Fibroblast of the aortic adventitia (primary cell): ENCODE data around the gene PDE7B. TPM values are rescaled to one million over a fixed set of nuclear protein-coding genes. Genes with fewer than 3 reads are reported as not detected.

Experiments used
- DNase-seq: peaks from one replicate; pipeline ENCODE4 v3.0.0-alpha.2; 2010; ENCODE audit warnings: low read depth
- H3K4me3 ChIP-seq: 2 replicates; pipeline ENCODE4 v1.5.1; 2011; ENCODE audit warnings: low read depth, mild to moderate bottlenecking, control low read depth, low read length, moderate library complexity
- total RNA-seq: library from RNA; depleted of rRNA; stranded (reverse); fragments of >200 nt; gene quantifications from 2 replicates; pipeline ENCODE4 v1.2.3, GENCODE V29; 2012; ENCODE audit warnings: low replicate concordance
- TF ChIP-seq, protein P1 (sequence below): IDR thresholded peaks from 2 replicates; pipeline ENCODE4 v1.5.1; 2011; ENCODE audit warnings: mild to moderate bottlenecking, low read length, control low read depth, inconsistent platforms; ENCODE audit not compliant: insufficient read depth

PDE7B gene
- total RNA-seq, 1 donor = 23.9 TPM

DNA sequence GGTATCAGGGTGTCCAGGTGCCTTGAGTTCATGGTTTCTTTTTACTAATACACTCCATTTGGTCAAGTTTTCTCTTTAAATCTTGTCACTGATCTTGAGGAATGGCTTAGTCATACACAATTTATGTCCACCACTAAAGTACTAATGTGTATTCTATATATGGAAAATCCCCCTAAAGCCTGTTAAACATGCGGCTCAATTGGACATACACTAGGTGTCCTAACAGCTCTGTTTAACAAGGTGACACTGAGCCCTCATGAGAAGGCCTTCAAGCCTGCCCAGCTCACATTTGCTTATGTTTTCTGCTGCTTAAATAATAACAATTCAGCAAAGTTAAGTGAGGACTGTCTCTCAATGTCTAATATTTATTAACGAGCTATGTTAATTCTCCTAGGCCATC is 31.5 kb downstream of the PDE7B start:
- DNase-seq = no peak
- H3K4me3 ChIP-seq = no peak overlapping the region
- TF ChIP-seq, protein P1, sequence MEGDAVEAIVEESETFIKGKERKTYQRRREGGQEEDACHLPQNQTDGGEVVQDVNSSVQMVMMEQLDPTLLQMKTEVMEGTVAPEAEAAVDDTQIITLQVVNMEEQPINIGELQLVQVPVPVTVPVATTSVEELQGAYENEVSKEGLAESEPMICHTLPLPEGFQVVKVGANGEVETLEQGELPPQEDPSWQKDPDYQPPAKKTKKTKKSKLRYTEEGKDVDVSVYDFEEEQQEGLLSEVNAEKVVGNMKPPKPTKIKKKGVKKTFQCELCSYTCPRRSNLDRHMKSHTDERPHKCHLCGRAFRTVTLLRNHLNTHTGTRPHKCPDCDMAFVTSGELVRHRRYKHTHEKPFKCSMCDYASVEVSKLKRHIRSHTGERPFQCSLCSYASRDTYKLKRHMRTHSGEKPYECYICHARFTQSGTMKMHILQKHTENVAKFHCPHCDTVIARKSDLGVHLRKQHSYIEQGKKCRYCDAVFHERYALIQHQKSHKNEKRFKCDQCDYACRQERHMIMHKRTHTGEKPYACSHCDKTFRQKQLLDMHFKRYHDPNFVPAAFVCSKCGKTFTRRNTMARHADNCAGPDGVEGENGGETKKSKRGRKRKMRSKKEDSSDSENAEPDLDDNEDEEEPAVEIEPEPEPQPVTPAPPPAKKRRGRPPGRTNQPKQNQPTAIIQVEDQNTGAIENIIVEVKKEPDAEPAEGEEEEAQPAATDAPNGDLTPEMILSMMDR = no peak

DNA sequence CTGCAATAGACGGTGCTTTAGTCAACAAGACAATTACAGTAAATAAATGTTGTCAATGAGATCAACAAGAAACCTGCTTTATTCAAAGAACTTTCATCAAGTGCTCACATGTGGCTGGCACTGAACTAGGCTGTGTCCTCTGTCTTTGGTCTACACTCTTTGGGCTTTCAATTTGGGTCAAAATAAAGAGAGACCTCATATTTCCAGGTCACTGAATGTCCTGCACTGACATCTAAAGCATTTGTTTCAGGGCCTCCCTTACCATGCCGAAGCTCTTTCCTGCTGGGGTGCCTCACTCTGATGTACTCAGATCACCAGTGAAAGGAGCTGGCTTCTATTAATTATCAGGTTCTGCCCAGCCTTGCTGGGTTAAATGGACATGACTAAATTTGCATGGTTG is 32.0 kb downstream of the PDE7B start:
- DNase-seq = no peak
- TF ChIP-seq, protein P1 = no peak

GRCh38 chr6:135884136-135884535 is 32.6 kb downstream of the PDE7B start:
- no peak for DNase-seq
- TF ChIP-seq, protein P1 = no peak
- H3K4me3 ChIP-seq = no peak overlapping the region

More for the DNA sequence above, 32.0 kb downstream of the PDE7B start:
- no peak overlapping the region for H3K4me3 ChIP-seq

- no peak overlapping the region for H3K4me3 ChIP-seq
- DNase-seq = no peak
- TF ChIP-seq, protein P1 = no peak
Measured at GRCh38 chr6:135887069-135887468, 35.6 kb downstream of the PDE7B start.

DNA sequence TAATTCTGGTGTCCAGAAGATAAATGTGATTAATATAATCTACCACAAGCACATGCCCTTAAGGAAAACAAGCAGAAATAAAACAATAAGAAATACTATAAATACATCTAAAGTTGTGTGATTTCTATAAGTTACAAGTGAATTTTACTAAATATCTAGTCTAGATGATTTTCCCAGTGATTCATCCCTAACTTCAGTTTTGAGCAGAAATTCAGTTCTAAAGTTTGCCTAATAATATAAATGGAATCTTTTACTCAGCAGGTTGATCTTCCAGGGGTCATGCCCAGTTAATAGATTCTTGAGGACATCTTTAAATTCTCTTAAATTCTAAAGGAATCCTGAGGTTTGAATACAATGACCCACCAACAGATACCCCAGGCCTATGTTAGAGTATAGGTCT is 37.3 kb downstream of the PDE7B start:
- TF ChIP-seq, protein P1 = no peak
- H3K4me3 ChIP-seq = no peak overlapping the region
- DNase-seq = no peak

- DNase-seq = no peak
- TF ChIP-seq, protein P1 = no peak
Measured at GRCh38 chr6:135890876-135891275, 39.4 kb downstream of the PDE7B start.

DNA sequence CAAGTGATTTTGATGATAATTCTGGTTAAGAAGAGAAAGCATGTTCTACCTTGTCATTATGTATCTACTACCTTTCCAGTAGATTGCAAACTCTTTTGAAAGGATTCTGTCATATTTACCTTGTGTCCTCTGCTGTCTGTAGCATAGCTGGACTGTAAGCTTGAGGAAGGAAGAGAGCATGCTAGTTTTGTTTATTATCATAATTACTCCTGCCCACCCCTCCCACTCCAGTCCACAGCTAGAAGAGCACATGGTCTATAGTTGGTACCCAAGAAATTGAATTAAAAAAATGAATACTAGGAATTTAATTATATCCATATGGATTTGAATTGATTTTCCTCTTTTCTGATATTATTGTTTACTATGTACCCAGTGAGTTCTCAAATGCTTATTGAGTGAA is 40.2 kb downstream of the PDE7B start:
- TF ChIP-seq, protein P1 = no peak
- DNase-seq = no peak
- no peak overlapping the region for H3K4me3 ChIP-seq

More at GRCh38 chr6:135890876-135891275, 39.4 kb downstream of the PDE7B start:
- H3K4me3 ChIP-seq = no peak overlapping the region
